OCI-LY3 (cell line): Measurements from ENCODE around the gene ARHGEF38.

Source experiments
- CTCF ChIP-seq: fragments of 200-600, 300-600 bp; sonication (generic); IDR thresholded peaks from 2 replicates; pipeline ENCODE4 v1.5.1; 2014; ENCODE audit warnings: antibody characterized with exemption, low read length, low read depth
- EZH2phosphoT487 ChIP-seq: fragments of 200-600 bp; shearing (Covaris generic); IDR thresholded peaks from 2 replicates; pipeline ENCODE4 v1.6.1; 2018; ENCODE audit warnings: antibody characterized with exemption, mixed run types, low read depth

- no peak for TF ChIP-seq CTCF
- TF ChIP-seq EZH2phosphoT487 = no peak
Measured at GRCh38 chr4:105683038-105683437, 130.6 kb downstream of the ARHGEF38 start.
